OCI-LY1 (cell line): ENCODE results near the gene TRIP13.
"Not testable (repeated sequence)": the region's sequence is repeated elsewhere in the genome, so short reads cannot be mapped to it uniquely, and the experiment has no call there.

Experiments
- H2AFZ ChIP-seq: fragments of 200-600 bp; sonication (generic), shearing (Covaris generic); 2 replicates; pipeline ENCODE4 v1.6.0; 2014; ENCODE audit warnings: antibody characterized with exemption, mild to moderate bottlenecking, low read length
- H3F3A ChIP-seq: fragments of 200-600 bp; sonication (generic), shearing (Covaris generic); 2 replicates; pipeline ENCODE4 v1.6.0; 2014; ENCODE audit warnings: mild to moderate bottlenecking, antibody characterized with exemption, low read length, moderate library complexity; ENCODE audit not compliant: insufficient read depth
- H3K27ac ChIP-seq: fragments of 200-600 bp; sonication (generic); 2 replicates; pipeline ENCODE4 v1.5.1; 2014; ENCODE audit warnings: low read length, mixed run types, mild to moderate bottlenecking, low read depth; ENCODE audit not compliant: poor library complexity, severe bottlenecking
- H3K27me3 ChIP-seq: fragments of 200-600 bp; sonication (generic); 2 replicates; pipeline ENCODE4 v1.6.0; 2014; ENCODE audit warnings: antibody characterized with exemption, mild to moderate bottlenecking, low read length, moderate library complexity; ENCODE audit not compliant: insufficient read depth
- H3K36me3 ChIP-seq: fragments of 200-600 bp; sonication (generic); 2 replicates; pipeline ENCODE4 v1.6.1; 2014; ENCODE audit warnings: mild to moderate bottlenecking, antibody characterized with exemption, low read length, moderate library complexity, mixed read lengths; ENCODE audit not compliant: insufficient read depth
- H3K4me1 ChIP-seq: fragments of 200-600 bp; sonication (generic); 2 replicates; pipeline ENCODE4 v1.5.1; 2014; ENCODE audit warnings: mild to moderate bottlenecking, low read length, moderate library complexity; ENCODE audit not compliant: insufficient read depth, severe bottlenecking
- H3K4me2 ChIP-seq: fragments of 200-600 bp; sonication (generic), shearing (Covaris generic); 2 replicates; pipeline ENCODE4 v1.6.1; 2014; ENCODE audit warnings: low read length
- H3K4me3 ChIP-seq: fragments of 200-600 bp; sonication (generic); 2 replicates; pipeline ENCODE4 v1.5.1; 2014; ENCODE audit warnings: low read length, low read depth, mild to moderate bottlenecking, mixed read lengths; ENCODE audit not compliant: poor library complexity, severe bottlenecking
- H3K79me2 ChIP-seq: fragments of 200-600 bp; shearing (Covaris generic); 2 replicates; pipeline ENCODE4 v1.6.1; 2016; ENCODE audit warnings: mixed run types, low read length, mixed read lengths; ENCODE audit not compliant: insufficient read depth
- H3K9ac ChIP-seq: fragments of 200-600 bp; sonication (generic), shearing (Covaris generic); 2 replicates; pipeline ENCODE4 v1.6.1; 2014; ENCODE audit warnings: mild to moderate bottlenecking, low read length, mixed read lengths
- H3K9me2 ChIP-seq: fragments of 200-600 bp; sonication (generic), shearing (Covaris generic); 2 replicates; pipeline ENCODE4 v1.6.1; 2014; ENCODE audit warnings: low read depth, mild to moderate bottlenecking, low read length, mixed read lengths
- H3K9me3 ChIP-seq: fragments of 200-600 bp; shearing (Covaris generic); 2 replicates; pipeline ENCODE4 v1.6.1; 2014; ENCODE audit warnings: low read length, mixed read lengths
- H4K20me1 ChIP-seq: fragments of 200-600 bp; sonication (generic), shearing (Covaris generic); 2 replicates; pipeline ENCODE4 v1.6.0; 2016; ENCODE audit warnings: mild to moderate bottlenecking, low read length; ENCODE audit not compliant: insufficient read depth
- EZH2 ChIP-seq: fragments of 200-600 bp; sonication (generic), shearing (Covaris generic); IDR thresholded peaks from 2 replicates; pipeline ENCODE4 v1.8.0; 2017; ENCODE audit warnings: borderline replicate concordance, mixed run types, mild to moderate bottlenecking, antibody characterized with exemption, low read length, moderate library complexity, mixed read lengths
- TF ChIP-seq, protein P1 (sequence below): fragments of 200-600 bp; sonication (generic), shearing (Covaris generic); IDR thresholded peaks from 2 replicates; pipeline ENCODE4 v1.5.1; 2017; ENCODE audit warnings: mild to moderate bottlenecking, antibody characterized with exemption, low read length, moderate library complexity, mixed read lengths

The TRIP13 gene

DNA sequence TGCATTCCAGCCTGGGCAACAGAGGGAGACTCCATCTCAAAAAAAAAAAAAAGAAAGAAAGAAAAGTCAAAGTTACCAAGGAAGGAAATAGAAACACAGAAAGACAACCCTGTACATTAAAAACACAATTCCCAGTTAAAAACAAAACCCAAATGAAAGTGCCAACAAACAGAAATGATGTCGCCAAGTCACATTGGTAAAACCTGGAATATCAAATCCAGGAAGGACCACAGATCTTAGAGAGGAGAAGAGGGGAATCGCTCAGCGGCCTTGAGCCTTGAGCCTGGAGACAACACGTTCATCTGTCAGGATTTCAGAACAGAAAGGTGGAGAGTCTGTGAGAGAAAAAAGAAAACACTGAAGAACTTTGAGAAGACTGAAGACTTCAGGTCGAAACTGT, 40.7 kb upstream of the TRIP13 start:
- no peaks in the 10 kb centered on the region for H3F3A ChIP-seq
- H2AFZ ChIP-seq, result no peak overlapping the region
- no peaks in the 10 kb centered on the region for H3K4me1 ChIP-seq
- no peak overlapping the region for H3K27ac ChIP-seq
- H3K27me3 ChIP-seq, result no peaks in the 10 kb centered on the region
- H3K36me3 ChIP-seq, result no peaks in the 10 kb centered on the region
- H3K9me2 ChIP-seq, result no peaks in the 10 kb centered on the region
- H3K9me3 ChIP-seq, result no peaks in the 10 kb centered on the region
- no peak for TF ChIP-seq EZH2
- TF ChIP-seq, protein P1, sequence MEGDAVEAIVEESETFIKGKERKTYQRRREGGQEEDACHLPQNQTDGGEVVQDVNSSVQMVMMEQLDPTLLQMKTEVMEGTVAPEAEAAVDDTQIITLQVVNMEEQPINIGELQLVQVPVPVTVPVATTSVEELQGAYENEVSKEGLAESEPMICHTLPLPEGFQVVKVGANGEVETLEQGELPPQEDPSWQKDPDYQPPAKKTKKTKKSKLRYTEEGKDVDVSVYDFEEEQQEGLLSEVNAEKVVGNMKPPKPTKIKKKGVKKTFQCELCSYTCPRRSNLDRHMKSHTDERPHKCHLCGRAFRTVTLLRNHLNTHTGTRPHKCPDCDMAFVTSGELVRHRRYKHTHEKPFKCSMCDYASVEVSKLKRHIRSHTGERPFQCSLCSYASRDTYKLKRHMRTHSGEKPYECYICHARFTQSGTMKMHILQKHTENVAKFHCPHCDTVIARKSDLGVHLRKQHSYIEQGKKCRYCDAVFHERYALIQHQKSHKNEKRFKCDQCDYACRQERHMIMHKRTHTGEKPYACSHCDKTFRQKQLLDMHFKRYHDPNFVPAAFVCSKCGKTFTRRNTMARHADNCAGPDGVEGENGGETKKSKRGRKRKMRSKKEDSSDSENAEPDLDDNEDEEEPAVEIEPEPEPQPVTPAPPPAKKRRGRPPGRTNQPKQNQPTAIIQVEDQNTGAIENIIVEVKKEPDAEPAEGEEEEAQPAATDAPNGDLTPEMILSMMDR, result no peak
- no peaks in the 10 kb centered on the region for H4K20me1 ChIP-seq
- H3K4me2 ChIP-seq, result no peak overlapping the region
- H3K4me3 ChIP-seq, result no peak overlapping the region
- no peak overlapping the region for H3K9ac ChIP-seq
- no peaks in the 10 kb centered on the region for H3K79me2 ChIP-seq

DNA sequence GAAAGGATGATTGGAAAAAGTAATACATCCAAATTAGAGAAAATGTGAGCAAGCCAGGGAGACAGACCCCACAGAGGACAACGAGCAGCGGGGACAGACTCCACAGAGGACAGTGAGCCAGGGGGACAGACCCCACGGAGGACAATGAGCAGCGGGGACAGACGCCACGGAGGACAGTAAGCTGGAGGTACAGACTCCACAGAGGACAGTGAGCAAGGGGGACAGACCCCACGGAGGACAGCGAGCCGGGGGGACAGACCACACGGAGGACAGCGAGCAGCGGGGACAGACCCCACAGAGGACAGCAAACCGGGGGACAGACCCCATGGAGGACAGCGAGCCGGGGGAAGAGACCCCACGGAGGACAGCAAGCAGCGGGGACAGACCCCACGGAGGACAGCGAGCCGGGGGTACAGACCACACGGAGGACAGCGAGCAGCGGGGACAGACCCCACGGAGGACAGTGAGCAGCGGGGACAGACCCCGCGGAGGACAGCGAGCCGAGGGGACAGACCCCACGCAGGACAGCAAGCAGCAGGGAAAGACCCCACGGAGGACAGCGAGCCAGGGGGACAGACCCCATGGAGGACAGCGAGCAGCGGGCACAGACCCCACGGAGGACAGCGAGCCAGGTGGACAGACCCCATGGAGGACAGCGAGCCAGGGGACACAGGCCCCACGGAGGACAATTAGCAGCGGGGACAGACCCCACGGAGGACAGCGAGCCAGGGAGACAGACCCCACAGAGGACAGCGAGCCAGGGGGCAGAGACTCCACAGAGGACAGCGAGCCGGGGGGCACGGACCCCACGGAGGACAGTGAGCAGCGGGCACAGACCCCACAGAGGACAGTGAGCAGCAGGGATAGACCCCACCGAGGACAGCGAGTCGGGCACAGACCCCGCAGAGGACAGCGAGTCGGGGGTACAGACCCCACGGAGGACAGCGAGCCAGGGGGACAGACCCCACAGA, 40.0 kb upstream of the TRIP13 start:
- no peak for TF ChIP-seq EZH2
- TF ChIP-seq, protein P1, result no peak
- no peak overlapping the region for H2AFZ ChIP-seq
- H3K4me1 ChIP-seq, result no peaks in the 10 kb centered on the region
- H3K79me2 ChIP-seq, result no peaks in the 10 kb centered on the region
- no peak overlapping the region for H3K4me2 ChIP-seq
- no peaks in the 10 kb centered on the region for H3F3A ChIP-seq
- H3K4me3 ChIP-seq, result no peak overlapping the region
- no peak overlapping the region for H3K9ac ChIP-seq
- no peaks in the 10 kb centered on the region for H3K9me2 ChIP-seq
- no peaks in the 10 kb centered on the region for H3K36me3 ChIP-seq
- H4K20me1 ChIP-seq, result no peaks in the 10 kb centered on the region
- no peaks in the 10 kb centered on the region for H3K27me3 ChIP-seq
- no peak overlapping the region for H3K27ac ChIP-seq
- no peaks in the 10 kb centered on the region for H3K9me3 ChIP-seq

DNA sequence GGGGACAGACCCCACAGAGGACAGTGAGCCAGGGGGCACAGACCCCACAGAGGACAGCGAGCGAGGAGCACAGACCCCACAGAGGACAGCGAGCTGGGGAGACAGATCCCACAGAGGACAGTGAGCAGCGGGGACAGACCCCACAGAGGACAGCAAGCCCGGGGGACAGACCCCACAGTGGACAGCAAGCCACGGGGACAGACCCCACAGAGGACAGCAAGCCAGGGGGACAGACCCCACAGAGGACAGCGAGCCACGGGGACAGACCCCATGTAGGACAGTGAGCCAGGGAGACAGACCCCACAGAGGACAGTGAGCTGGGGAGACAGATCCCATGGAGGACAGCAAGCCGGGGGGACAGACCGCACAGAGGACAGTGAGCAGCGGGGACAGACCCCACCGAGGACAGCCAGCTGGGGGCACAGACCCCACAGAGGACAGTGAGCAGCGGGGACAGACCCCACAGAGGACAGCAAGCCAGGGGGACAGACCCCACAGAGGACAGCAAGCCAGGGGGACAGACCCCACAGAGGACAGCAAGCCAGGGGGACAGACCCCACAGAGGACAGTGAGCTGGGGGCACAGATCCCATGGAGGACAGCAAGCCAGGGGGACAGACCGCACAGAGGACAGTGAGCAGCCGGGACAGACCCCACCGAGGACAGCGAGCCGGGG, 39.1 kb upstream of the TRIP13 start:
- not testable (repeated sequence) for H3F3A ChIP-seq, H3K36me3 ChIP-seq, H3K9me2 ChIP-seq, H3K79me2 ChIP-seq, H3K4me1 ChIP-seq, H3K4me3 ChIP-seq, H3K27me3 ChIP-seq, H3K4me2 ChIP-seq, H3K9ac ChIP-seq, H3K9me3 ChIP-seq, H3K27ac ChIP-seq, H2AFZ ChIP-seq, H4K20me1 ChIP-seq
